ENCODE data around the gene DEXI. TPM values are rescaled to one million over a fixed set of nuclear protein-coding genes. Genes with fewer than 3 reads are reported as not detected.

DEXI gene
- total and polyA plus RNA-seq, 2 of the 13 experiments (the other 11 are each of a cell fraction or from before 2014, with no cell fraction given), result 51.5 to 70.4 TPM

GRCh38 chr16:10944249-10945064 lies 2.2 kb upstream of the DEXI start, which contains the start of gene CLEC16A (continued):
- TF ChIP-seq REST (IDR thresholded peaks at IDR 0.05; ENCODE audit: borderline replicate concordance in 1 of 2, low read depth in 1 of 2, low read length in 2 of 2) (peak in 1 of 2 experiments; percentile 68; a peak in 1 of 4 replicates), GZF1 (CRISPR knock-in tag; IDR thresholded peaks at IDR 0.05) (no peak; the same call in 1 of the 2 replicates), ZNF280D (CRISPR knock-in tag; IDR thresholded peaks at IDR 0.05) (no peak), DNMT1 (CRISPR knock-in tag; IDR thresholded peaks at IDR 0.05) (peak; percentile 99), IKZF1 (IDR thresholded peaks at IDR 0.05) (no peak), ZNF691 (CRISPR knock-in tag; IDR thresholded peaks at IDR 0.05; ENCODE audit: borderline replicate concordance, low read depth) (peak; percentile 91), ZNF577 (CRISPR knock-in tag; IDR thresholded peaks at IDR 0.05; ENCODE audit: borderline replicate concordance, low read depth) (no peak), ZBTB4 (CRISPR knock-in tag; IDR thresholded peaks at IDR 0.05; ENCODE audit: borderline replicate concordance) (peak; percentile 91), ZBTB10 (CRISPR knock-in tag; IDR thresholded peaks at IDR 0.05; ENCODE audit: borderline replicate concordance) (no peak), UBTF (CRISPR knock-in tag; IDR thresholded peaks at IDR 0.05) (peak; percentile 98)
